Activated naive CD8-positive, alpha-beta T cell treated with anti-CD3 and anti-CD28 coated beads, Interleukin-2, amount 10 ng/mL, durations not matched to agents 7 days and 5 days (primary cell): ENCODE measurements around the gene GRSF1. TPM values are rescaled to one million over a fixed set of nuclear protein-coding genes. Genes with fewer than 3 reads are reported as not detected.

Experiments used
- ATAC-seq: fragments of 150-1000 bp; cut with Tn5 transposase; one replicate; pipeline ENCODE4 v1.10.0; 2021; ENCODE audit warnings: low read depth, moderate library complexity
- POLR2A ChIA-PET: fragments of 350-600 bp; sonication (Branson Sonifier 250); formaldehyde crosslinking; loops from one replicate; lab custom pipeline; 2021; ENCODE audit warnings: antibody characterized with exemption; lab: Charles Lee
- DNase-seq: peaks from one replicate; pipeline ENCODE4 v3.0.0; 2021
- H3K27ac Mint-ChIP-seq: one replicate; pipeline ENCODE4 v1.8.0; 2022; ENCODE audit warnings: mild to moderate bottlenecking, mixed read lengths
- H3K27me3 Mint-ChIP-seq: one replicate; pipeline ENCODE4 v1.8.0; 2022; ENCODE audit warnings: mild to moderate bottlenecking, moderate library complexity, mixed read lengths
- H3K36me3 Mint-ChIP-seq: one replicate; pipeline ENCODE4 v1.8.0; 2021; ENCODE audit warnings: mild to moderate bottlenecking, mixed read lengths
- H3K4me1 Mint-ChIP-seq: one replicate; pipeline ENCODE4 v1.8.0; 2021; ENCODE audit warnings: mixed read lengths
- H3K4me3 Mint-ChIP-seq: one replicate; pipeline ENCODE4 v1.8.0; 2022; ENCODE audit warnings: mild to moderate bottlenecking, moderate library complexity, mixed read lengths
- H3K9me3 Mint-ChIP-seq: one replicate; pipeline ENCODE4 v1.8.0; 2021; ENCODE audit warnings: mixed read lengths
- total RNA-seq, 2 experiments: library from RNA; stranded (reverse); gene quantifications; one replicate each; pipeline ENCODE4 v1.2.3, GENCODE V29; 2021

The GRSF1 gene
- total RNA-seq, 2 experiments from 2014 or later, result 58.6 to 61.0 TPM

DNA sequence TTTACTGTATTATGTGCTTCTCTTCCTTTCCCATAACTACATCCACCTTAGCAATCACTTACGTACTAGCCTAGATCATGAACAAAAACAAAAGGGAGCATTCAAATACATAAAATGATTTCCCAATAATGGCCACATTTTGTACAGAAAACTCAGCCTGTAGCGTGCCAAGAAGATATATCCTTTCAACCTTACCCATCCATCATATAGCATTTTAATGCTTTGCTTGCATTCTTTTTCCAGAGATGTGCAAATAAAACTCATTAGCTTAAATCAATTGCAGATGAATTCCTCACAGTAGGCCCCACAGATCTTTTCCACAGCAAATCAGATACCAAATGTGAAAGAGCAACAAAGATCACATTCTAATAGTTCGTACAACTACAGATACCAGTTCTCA, 20.8 kb downstream of the GRSF1 start:
- ATAC-seq, result no peak

DNA sequence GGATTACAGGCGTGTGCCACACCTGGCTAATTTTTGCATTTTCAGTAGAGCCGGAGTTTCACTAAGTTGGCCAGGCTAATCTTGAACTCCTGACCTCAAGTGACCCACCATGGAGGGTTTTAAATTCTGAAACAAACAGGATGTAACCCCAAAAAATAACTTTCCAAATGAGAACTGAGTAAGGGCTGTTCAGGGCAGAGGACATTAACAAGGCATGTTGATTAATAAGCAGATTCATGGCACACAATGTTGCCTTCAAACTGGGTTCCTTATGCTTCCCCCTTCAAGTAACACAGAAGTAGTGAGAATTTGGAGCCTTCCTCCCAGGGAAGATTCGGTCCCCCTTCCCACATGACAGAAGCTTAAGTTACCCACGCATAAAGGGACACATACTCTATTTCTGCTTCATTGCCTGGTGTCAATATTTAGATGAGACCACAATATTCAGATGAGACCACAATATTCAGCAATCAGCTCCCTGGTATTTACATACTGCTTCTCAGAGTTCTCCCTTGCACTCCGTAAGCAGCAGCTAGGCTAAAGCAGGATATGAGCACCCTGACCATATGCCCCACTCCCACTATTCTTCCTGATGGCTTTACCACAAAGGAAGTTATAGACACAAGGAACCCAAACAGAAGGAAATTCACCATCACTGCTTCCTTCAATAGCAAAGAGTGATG, 21.4 kb downstream of the GRSF1 start:
- peaks cover 44% of the 10 kb centered on the region for H3K36me3 Mint-ChIP-seq
- H3K27ac Mint-ChIP-seq, result no peak overlapping the region
- no peaks in the 10 kb centered on the region for H3K27me3 Mint-ChIP-seq
- H3K4me3 Mint-ChIP-seq, result no peak overlapping the region
- peaks cover 2% of the 10 kb centered on the region for H3K9me3 Mint-ChIP-seq
- POLR2A ChIA-PET, result interaction anchor here (1.4 to 1.9 kb wide), 2 partner anchors 20 to 84 kb away, joined by 3 to 5 read pairs; partner anchors contain the start of gene MOB1B
- DNase-seq, result no peak
- ATAC-seq, result no peak
- peaks cover 11% of the 10 kb centered on the region for H3K4me1 Mint-ChIP-seq

More for the DNA sequence above, 20.8 kb downstream of the GRSF1 start:
- no peak for DNase-seq
- H3K4me3 Mint-ChIP-seq, result no peak overlapping the region
- no peak overlapping the region for H3K27ac Mint-ChIP-seq
- peaks cover 46% of the 10 kb centered on the region for H3K36me3 Mint-ChIP-seq
- H3K9me3 Mint-ChIP-seq, result peaks cover 2% of the 10 kb centered on the region
- peaks cover 11% of the 10 kb centered on the region for H3K4me1 Mint-ChIP-seq
- H3K27me3 Mint-ChIP-seq, result no peaks in the 10 kb centered on the region
- POLR2A ChIA-PET, result interaction anchor here (1.4 to 1.9 kb wide), 2 partner anchors 19 to 83 kb away, joined by 3 to 5 read pairs; partner anchors contain the start of gene MOB1B

DNA sequence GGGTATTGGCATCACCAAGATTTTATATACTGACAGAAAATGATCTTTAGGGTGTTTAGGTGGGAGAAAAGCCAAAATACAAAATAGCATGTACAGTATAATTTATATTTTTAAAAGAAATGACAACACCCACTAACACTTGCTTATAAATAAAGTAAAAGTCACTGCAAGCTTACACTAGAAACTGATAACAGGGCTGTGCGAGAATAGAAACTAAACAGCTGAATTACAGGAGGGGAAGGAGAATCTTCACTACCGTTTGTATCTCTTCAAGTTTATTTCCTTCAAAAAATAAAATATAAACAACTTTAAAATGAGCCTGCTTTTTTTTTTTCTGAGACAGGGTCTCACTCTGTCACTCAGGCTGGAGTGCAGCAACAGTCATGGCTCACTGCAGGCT, 22.8 kb downstream of the GRSF1 start:
- Mint-ChIP-seq H3K4me1 (peaks cover 11% of the 10 kb centered on the region), H3K27ac (no peak overlapping the region), H3K4me3 (no peak overlapping the region), H3K36me3 (peaks cover 34% of the 10 kb centered on the region), H3K9me3 (peaks cover 2% of the 10 kb centered on the region), H3K27me3 (no peaks in the 10 kb centered on the region)
- ATAC-seq, result no peak
- DNase-seq, result no peak
- POLR2A ChIA-PET, result interaction anchor here (0.7 kb wide), 1 partner anchor 110 kb away, joined by 3 read pairs; no protein-coding TSS in a partner anchor

DNA sequence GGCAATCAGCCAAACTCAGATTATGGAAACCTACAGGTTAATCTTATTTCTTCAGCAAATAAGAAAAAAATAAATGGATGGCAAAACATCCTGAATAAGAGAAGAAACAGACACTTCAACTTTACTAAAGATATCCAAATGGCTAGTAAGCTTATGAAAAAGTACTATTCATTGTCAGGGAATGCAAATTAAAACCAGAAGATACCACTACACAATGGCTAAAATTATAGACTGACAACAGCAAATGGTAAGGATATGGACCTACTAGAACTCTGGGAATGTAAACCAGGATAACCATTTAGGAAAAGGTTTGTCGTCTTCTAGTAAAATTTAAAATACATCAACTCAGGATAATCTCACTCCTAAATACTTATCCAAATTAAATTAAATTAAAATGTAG, 24.3 kb downstream of the GRSF1 start:
- peaks cover 31% of the 10 kb centered on the region for H3K36me3 Mint-ChIP-seq
- POLR2A ChIA-PET, result no interaction called here
- DNase-seq (no peak), ATAC-seq (no peak)
- no peak overlapping the region for H3K4me3 Mint-ChIP-seq
- H3K27ac Mint-ChIP-seq, result no peak overlapping the region
- H3K4me1 Mint-ChIP-seq, result peaks cover 11% of the 10 kb centered on the region
- peaks cover 2% of the 10 kb centered on the region for H3K9me3 Mint-ChIP-seq
- no peaks in the 10 kb centered on the region for H3K27me3 Mint-ChIP-seq

DNA sequence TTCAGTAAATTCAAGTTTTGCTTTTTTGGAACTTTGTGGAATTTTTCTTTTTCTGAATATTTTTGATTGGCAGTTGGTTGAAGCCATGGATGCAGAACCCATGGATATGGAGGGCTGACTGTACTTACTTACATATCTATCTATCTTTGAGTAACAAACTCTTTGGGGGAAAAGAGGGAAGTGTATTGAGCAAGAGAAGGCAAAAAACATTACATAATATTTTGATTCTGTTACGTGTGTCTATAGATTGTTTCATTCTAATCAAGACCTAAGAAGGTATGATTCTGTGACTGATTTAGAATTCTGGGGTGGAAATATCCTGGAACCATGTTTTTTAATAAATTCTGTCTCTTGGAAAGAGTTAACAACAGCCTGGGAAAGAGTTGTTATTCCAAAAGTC, 31.5 kb downstream of the GRSF1 start:
- POLR2A ChIA-PET, result no interaction called here
- no peaks in the 10 kb centered on the region for H3K9me3 Mint-ChIP-seq
- peaks cover 2% of the 10 kb centered on the region for H3K4me1 Mint-ChIP-seq
- no peak overlapping the region for H3K27ac Mint-ChIP-seq
- H3K36me3 Mint-ChIP-seq, result peaks cover 6% of the 10 kb centered on the region
- DNase-seq (no peak), ATAC-seq (no peak)
- no peak overlapping the region for H3K4me3 Mint-ChIP-seq
- no peaks in the 10 kb centered on the region for H3K27me3 Mint-ChIP-seq

DNA sequence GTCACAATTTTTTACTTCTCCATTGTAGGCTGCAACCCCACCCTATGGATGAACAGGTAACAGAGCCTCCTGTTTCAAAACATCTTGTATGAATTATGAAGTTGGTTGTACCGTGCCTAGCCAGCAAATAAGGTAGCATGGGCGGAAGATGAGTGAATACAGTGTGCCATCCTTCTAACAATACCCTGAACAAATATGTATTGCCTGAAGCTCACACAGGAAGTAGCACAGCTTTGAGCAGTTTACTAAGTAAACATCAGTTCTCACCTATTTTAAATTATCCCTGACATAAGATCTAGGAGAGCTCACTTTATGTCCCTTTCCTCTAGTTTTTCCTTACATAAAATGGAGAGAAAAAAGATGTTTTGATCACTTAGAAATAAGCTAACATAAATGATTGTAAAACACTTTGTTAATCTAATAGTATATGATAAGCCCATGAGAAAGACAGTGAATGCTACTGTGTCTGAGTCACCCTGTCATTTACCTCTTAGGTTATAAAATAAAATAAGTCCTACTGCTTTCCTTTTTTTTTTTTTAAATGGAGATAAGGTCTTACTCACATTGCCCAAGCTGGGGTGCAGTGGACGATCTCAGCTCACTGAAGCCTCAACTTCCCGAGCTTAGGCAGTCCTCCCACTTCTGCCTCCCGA, 36.6 kb downstream of the GRSF1 start:
- DNase-seq (no peak), ATAC-seq (no peak)
- Mint-ChIP-seq H3K36me3 (peaks cover 4% of the 10 kb centered on the region), H3K4me3 (no peak overlapping the region), H3K27me3 (no peaks in the 10 kb centered on the region), H3K27ac (no peak overlapping the region), H3K9me3 (no peaks in the 10 kb centered on the region), H3K4me1 (peaks cover 15% of the 10 kb centered on the region)
- POLR2A ChIA-PET, result no interaction called here

DNA sequence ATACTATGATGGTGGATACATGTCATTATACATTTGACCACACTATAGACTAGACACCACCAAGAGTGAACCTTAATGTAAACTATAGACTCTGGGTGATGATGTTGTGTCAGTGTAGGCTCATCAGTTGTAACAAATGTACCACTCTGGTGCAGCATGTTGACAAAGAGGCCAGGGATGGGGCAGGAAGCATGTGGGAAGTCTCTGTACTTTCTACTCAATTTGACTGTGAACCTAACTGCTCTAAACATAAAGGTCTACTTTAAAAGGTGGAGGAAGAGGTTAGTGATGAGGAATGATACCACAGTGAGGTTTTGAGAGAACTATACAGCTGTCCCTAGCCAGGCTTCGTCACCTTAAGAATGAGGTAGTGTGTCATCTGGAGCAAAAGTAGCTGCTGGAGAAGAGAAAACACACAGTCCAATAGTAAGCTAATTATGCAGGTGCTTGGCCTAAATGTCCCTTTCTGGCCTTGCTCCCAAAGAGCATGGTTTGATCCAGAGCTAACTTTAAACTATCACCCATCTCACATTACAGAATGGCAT, 38.4 kb downstream of the GRSF1 start:
- Mint-ChIP-seq H3K27me3 (no peaks in the 10 kb centered on the region), H3K9me3 (no peaks in the 10 kb centered on the region), H3K36me3 (peaks cover 9% of the 10 kb centered on the region), H3K4me1 (peaks cover 15% of the 10 kb centered on the region), H3K27ac (peak overlapping the region; percentile 46), H3K4me3 (no peak overlapping the region)
- peak; percentile 93 for ATAC-seq
- DNase-seq, result no peak
- POLR2A ChIA-PET, result no interaction called here

DNA sequence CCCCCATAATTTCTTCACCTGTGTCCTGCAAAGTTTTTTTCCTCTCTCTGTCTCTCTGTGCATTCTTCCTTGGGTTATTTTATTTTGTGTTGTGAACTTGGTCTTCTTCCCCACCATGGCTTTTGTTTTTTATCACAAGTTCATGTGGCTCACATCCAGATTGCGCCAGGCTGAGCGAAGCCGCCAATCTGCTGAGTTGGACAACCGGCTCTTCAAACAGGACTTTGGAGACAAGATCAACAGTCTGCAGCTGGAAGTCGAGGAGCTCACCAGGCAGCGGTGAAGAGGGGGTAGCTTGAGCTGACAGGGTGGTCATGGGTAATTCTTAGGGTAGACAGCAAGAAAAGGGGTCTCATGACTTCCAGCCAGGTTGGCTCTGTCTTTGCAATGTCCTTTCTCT, 46.1 kb downstream of the GRSF1 start:
- Mint-ChIP-seq H3K4me1 (no peaks in the 10 kb centered on the region), H3K27ac (no peak overlapping the region), H3K36me3 (peaks cover 26% of the 10 kb centered on the region), H3K27me3 (no peaks in the 10 kb centered on the region), H3K4me3 (no peak overlapping the region), H3K9me3 (no peaks in the 10 kb centered on the region)
- no peak for DNase-seq
- no peak for ATAC-seq
- POLR2A ChIA-PET, result no interaction called here

DNA sequence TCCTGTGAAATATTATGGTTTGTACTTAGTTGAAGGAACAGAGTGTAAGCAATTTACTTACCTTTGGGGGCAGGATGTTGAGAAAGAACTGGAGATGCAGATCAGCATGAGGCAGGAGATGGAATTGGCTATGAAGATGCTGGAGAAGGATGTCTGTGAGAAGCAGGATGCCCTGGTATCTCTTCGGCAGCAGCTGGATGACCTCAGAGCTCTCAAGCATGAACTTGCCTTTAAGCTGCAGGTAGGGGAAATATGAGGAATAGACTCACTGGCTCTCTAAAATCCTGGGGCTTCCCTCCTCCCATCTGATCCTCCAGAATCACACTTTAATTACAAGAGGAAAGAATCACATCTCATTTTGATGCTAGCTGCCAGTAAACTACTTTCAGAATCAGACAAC, 51.0 kb downstream of the GRSF1 start:
- Mint-ChIP-seq H3K27ac (no peak overlapping the region), H3K9me3 (no peaks in the 10 kb centered on the region), H3K36me3 (peaks cover 22% of the 10 kb centered on the region), H3K4me1 (no peaks in the 10 kb centered on the region), H3K4me3 (no peak overlapping the region), H3K27me3 (no peaks in the 10 kb centered on the region)
- DNase-seq (no peak), ATAC-seq (no peak)
- POLR2A ChIA-PET, result no interaction called here

DNA sequence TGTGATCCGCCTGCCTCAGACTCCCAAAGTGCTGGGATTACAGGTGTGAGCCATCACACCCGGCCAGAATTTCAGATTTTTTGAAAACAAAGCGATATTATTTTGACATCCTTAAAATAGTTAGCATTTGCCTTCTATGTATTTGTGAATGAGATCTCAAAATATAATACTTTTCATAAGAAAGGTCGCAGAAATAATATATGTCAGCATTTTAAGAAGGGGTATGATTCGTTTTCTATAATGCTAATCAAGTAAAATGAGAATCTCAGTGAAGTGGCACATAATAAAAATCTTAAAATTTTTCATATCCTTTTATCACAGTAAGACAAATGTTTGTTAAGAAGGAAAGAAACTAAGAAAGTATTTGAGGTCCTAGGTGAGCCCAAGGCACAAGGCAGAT, 52.2 kb downstream of the GRSF1 start:
- Mint-ChIP-seq H3K4me1 (no peaks in the 10 kb centered on the region), H3K4me3 (no peak overlapping the region), H3K9me3 (no peaks in the 10 kb centered on the region), H3K27me3 (no peaks in the 10 kb centered on the region), H3K27ac (no peak overlapping the region), H3K36me3 (peaks cover 18% of the 10 kb centered on the region)
- POLR2A ChIA-PET, result no interaction called here
- no peak for DNase-seq
- no peak for ATAC-seq

DNA sequence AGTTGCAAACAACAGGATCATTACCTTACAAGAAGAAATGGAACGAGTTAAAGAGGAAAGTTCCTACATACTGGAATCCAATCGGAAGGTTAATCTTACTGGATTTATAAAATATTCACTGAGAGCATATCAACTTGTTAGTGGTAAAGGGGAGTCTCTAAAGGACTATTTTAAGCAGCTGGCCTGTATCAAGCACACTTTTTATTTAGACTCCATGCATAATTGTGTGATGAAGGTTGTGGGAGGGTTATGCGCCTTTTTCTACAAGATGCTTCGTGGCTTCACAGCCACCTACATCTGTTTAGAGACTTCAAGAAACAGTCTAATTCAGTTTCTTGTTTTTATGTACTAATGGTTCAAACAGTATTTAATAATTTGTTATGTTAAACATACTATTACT, 56.6 kb downstream of the GRSF1 start:
- H3K4me3 Mint-ChIP-seq, result no peak overlapping the region
- POLR2A ChIA-PET, result no interaction called here
- no peak overlapping the region for H3K27ac Mint-ChIP-seq
- H3K27me3 Mint-ChIP-seq, result no peaks in the 10 kb centered on the region
- DNase-seq, result no peak
- H3K4me1 Mint-ChIP-seq, result no peaks in the 10 kb centered on the region
- no peak for ATAC-seq
- no peaks in the 10 kb centered on the region for H3K9me3 Mint-ChIP-seq
- H3K36me3 Mint-ChIP-seq, result peaks cover 7% of the 10 kb centered on the region

DNA sequence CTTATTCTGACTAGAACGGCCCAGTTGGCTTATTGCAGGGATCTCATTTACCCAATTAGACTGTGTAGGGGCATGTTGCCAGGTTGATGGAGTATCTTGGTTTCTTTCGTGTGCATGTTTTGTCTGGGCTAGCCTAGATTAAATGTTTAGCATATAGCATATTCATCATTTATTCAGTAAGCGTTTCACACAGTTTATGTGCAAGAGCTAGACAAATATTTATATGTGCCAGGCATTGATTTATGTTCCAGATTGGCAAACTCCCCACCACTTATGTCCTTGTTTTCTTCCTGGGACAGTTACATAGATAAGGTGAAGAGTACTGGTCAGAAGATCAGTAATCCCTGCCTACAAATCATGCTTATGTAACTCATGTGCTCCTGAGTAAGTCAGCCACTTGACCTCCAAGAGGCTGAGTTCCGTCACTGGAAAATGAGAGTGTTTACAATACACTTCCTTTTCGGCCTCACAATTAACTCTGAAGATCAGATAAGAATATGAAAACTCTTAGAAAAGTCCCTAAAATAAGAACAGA, 60.7 kb downstream of the GRSF1 start:
- Mint-ChIP-seq H3K36me3 (peaks cover 1% of the 10 kb centered on the region), H3K4me3 (no peak overlapping the region), H3K27me3 (no peaks in the 10 kb centered on the region), H3K9me3 (no peaks in the 10 kb centered on the region), H3K4me1 (no peaks in the 10 kb centered on the region), H3K27ac (no peak overlapping the region)
- DNase-seq (no peak), ATAC-seq (no peak)
- POLR2A ChIA-PET, result no interaction called here

DNA sequence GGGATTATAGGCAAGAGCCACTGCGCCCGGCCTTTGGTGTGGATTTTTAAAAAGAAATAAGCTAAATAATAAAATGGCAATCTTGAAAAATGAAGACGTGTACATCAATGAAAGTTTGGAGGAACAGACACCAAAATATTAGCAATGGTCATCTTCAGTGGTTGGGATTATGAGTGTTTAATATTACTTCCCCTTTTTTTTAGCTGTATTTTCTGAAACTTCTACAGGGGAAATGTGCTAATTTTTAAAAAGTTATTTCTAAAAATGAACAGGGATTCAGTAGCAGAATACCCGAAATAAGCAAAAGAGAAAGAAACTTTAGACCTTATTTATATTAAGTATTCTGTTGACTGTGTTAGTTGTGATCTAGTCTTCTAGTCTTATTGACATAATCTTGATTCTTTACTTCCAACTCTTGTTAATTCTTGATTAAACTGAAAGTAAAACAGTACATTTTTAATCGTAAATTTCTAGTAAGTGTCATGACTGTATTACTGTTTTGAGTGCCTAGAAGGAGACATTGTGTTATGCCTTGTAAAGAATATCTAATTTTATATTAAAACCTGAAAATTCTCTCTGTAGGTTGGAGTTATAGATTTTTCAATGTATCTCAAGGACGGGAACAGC, 66.6 kb downstream of the GRSF1 start:
- Mint-ChIP-seq H3K4me1 (peaks cover 4% of the 10 kb centered on the region), H3K36me3 (peaks cover 14% of the 10 kb centered on the region), H3K9me3 (no peaks in the 10 kb centered on the region), H3K27ac (no peak overlapping the region), H3K27me3 (no peaks in the 10 kb centered on the region), H3K4me3 (no peak overlapping the region)
- POLR2A ChIA-PET, result no interaction called here
- ATAC-seq, result no peak
- no peak for DNase-seq
